Dendritic cell treated with granulocyte-macrophage colony-stimulating factor and Interleukin-4, amounts not matched to agents 40 ng/mL and 50 ng/mL, for 4 days (primary cell): ENCODE measurements around the gene UGT2A1.

Experiments
- H3K27ac Mint-ChIP-seq: one replicate; pipeline ENCODE4 v1.8.0; 2022; ENCODE audit warnings: mild to moderate bottlenecking, mixed read lengths
- H3K27me3 Mint-ChIP-seq: one replicate; pipeline ENCODE4 v1.8.0; 2022; ENCODE audit warnings: mild to moderate bottlenecking, mixed read lengths
- H3K36me3 Mint-ChIP-seq: one replicate; pipeline ENCODE4 v1.8.0; 2022; ENCODE audit warnings: low read depth, mixed read lengths
- H3K4me1 Mint-ChIP-seq: one replicate; pipeline ENCODE4 v1.8.0; 2022; ENCODE audit warnings: low read depth, mixed read lengths
- H3K4me3 Mint-ChIP-seq: one replicate; pipeline ENCODE4 v1.8.0; 2022; ENCODE audit warnings: mild to moderate bottlenecking, moderate library complexity, mixed read lengths
- H3K9me3 Mint-ChIP-seq: one replicate; pipeline ENCODE4 v1.8.0; 2022; ENCODE audit warnings: mixed read lengths
- intact Hi-C: fragments of 100-400 bp; cut with micrococcal nuclease; formaldehyde crosslinking; loops from one replicate; pipeline ENCODE4 v1.15.0; 2022

UGT2A1 gene

DNA sequence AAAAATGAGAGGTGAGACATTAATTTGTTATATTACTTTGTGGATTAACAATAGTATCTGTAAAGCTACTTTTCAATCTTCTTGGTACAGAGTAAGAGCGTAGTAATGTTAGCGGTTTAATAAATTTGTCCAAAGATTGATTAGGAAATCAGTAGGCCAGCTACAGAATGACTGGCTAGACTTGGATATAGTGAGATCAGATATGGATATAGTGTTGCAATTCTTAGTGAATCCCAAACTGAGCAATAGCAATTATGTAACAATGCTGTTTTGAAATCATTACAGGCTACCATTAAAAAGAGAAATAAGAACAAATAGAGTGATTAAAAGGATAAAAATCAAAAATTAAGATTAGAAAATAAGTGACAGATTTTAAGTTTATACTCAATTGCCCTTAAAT, 12.8 kb downstream of the UGT2A1 start:
- Mint-ChIP-seq H3K36me3 (no peaks in the 10 kb centered on the region), H3K9me3 (peaks cover 9% of the 10 kb centered on the region), H3K27ac (no peak overlapping the region), H3K27me3 (no peaks in the 10 kb centered on the region), H3K4me3 (no peak overlapping the region), H3K4me1 (no peaks in the 10 kb centered on the region)
- intact Hi-C loops, result no loop called here

DNA sequence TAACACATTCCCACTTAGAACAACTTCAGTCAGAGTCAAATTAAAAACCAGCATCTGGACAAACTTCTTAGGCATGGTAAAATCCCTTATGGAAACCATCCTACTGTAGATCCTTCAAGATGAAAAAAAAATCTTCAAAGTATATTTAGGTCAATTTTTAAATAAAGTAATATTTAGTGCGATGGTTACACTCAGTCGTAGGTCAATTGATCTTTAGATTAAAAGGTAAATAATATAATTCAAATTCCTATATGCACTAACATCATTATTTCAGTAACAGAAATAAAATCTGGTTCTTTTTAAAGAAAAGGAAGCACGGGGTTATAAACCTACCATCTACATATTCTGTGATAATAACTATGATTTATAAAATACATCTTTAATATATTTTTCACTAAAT, 13.5 kb downstream of the UGT2A1 start, which contains the start of gene UGT2A2:
TSS of gene UGT2A2 (minus strand) at position 101 of the 400 bp plus-strand sequence. CDS start at position 99, 2 bp downstream.
- Mint-ChIP-seq H3K4me3 (no peak within 1 kb of the TSS), H3K4me1 (no peaks in the 10 kb centered on the region), H3K9me3 (peaks cover 9% of the 10 kb centered on the region), H3K27me3 (no peaks in the 10 kb centered on the region), H3K36me3 (no peaks in the 10 kb centered on the region), H3K27ac (no peak within 1 kb of the TSS)
- intact Hi-C loops, result no loop called here

DNA sequence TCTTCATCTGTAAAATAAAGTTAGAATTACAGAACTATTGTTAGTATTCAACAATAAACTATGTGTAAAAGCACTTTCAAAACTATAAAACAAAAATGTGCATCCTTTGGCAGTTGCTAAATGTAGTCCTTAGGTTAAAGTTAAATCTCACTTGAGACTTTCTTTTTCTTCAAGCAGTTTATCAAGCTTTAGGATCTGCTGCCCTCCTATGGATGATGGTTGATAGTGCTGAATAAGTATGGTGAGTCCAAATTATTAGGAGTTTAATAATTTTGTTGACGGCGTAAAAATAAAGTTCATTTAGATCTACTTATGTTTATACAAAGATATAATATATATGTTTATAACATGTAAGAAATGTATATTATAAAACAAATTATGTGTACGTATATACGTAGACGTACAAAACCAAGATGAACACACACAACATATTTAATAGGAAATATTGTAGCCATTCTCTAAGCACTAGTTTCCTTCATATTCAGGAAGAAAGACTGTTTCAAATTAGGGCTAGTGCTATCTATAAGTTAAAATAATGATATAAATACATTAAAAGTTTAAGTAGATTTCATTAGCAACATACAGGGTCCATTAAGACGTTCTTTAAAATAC, 35.9 kb downstream of the UGT2A1 start:
- intact Hi-C loops, result no loop called here
- Mint-ChIP-seq H3K36me3 (no peaks in the 10 kb centered on the region), H3K4me3 (no peak overlapping the region), H3K27me3 (no peaks in the 10 kb centered on the region), H3K9me3 (no peaks in the 10 kb centered on the region), H3K27ac (no peak overlapping the region), H3K4me1 (no peaks in the 10 kb centered on the region)

DNA sequence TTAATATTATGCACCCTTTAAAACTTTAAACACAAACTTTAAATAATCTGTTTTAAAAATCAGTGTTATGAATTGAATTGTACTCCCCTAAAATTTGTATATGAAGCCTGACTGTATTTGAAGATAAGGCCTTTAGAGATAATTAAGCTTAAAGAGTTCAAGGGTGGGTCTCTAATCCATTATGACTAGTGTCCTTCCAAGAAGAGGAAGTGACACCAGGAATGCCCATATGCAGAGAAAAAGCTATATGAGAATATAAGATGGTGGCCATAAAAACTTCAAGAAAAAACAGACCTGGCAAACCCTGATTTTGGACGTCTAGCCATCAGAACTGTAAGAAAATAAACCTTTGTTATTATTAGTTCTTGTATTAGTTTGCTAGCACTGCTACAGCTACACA, 42.6 kb downstream of the UGT2A1 start:
- no peak overlapping the region for H3K4me3 Mint-ChIP-seq
- H3K4me1 Mint-ChIP-seq, result no peaks in the 10 kb centered on the region
- peaks cover 6% of the 10 kb centered on the region for H3K9me3 Mint-ChIP-seq
- H3K36me3 Mint-ChIP-seq, result no peaks in the 10 kb centered on the region
- intact Hi-C loops, result no loop called here
- H3K27me3 Mint-ChIP-seq, result no peaks in the 10 kb centered on the region
- no peak overlapping the region for H3K27ac Mint-ChIP-seq

DNA sequence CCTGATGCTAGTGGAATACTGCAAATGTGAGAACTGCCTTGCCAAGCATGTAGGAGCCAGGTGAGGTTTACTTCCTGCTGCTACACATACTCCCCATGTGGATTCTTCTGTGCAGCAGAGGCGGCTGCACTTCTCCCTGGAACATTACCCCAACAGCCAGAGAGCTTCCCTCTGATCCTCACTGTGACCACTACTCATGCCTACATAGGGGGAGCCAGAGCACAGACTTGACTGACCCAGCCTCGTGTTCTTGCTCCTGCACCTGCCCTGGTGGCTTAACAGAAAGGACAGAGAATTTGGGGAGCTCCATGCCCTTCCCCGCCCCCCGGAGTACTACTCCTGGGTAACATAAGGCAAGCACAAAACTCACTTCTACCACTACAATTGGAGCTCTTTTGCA, 52.0 kb downstream of the UGT2A1 start:
- intact Hi-C loops, result no loop called here

DNA sequence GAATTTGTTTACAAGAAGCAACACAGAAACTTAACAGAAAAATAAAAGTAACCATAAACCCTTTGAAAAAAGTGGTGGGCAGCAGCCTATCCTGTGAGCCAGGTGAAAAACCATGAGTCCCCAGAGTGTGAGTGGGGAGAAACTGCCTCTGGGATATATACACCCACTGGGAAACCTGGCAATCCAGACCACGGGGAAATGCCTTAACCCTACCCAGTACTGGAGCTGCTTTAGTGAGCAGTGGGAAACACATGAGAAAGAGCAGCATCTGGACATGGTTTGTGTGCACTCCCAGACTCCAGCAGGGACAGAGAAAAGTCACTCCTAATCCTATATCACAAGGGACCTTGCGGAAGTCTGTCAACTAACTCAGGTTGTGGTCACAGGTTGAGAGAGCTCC, 53.0 kb downstream of the UGT2A1 start:
- Mint-ChIP-seq H3K27me3 (no peaks in the 10 kb centered on the region), H3K36me3 (no peaks in the 10 kb centered on the region), H3K9me3 (peaks cover 2% of the 10 kb centered on the region), H3K4me1 (no peaks in the 10 kb centered on the region), H3K4me3 (no peak overlapping the region), H3K27ac (no peak overlapping the region)
- intact Hi-C loops, result no loop called here

More for the DNA sequence above, 52.0 kb downstream of the UGT2A1 start:
- no peaks in the 10 kb centered on the region for H3K4me1 Mint-ChIP-seq
- H3K36me3 Mint-ChIP-seq, result no peaks in the 10 kb centered on the region
- H3K27me3 Mint-ChIP-seq, result no peaks in the 10 kb centered on the region
- H3K9me3 Mint-ChIP-seq, result peaks cover 12% of the 10 kb centered on the region
- no peak overlapping the region for H3K27ac Mint-ChIP-seq
- H3K4me3 Mint-ChIP-seq, result no peak overlapping the region

DNA sequence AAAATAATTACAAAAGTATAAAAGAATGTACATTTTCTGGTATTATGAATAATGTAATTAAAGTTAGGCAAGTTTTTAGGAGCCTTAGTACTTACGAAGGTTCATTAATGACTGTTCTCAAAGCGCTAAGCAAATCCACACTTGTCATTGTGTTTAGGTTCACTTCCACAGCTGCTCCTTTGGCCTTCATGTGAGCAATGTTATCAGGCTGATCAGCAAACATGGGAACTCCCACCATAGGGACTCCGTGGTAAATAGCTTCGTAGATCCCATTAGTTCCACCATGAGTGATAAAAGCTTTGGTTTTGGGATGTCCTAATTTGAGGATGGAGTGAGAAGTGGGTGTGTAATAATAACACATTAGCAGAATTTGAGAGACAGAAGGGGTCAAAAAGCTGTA, 58.7 kb downstream of the UGT2A1 start:
- Mint-ChIP-seq H3K9me3 (no peaks in the 10 kb centered on the region), H3K27me3 (no peaks in the 10 kb centered on the region), H3K36me3 (no peaks in the 10 kb centered on the region), H3K4me1 (no peaks in the 10 kb centered on the region), H3K27ac (no peak overlapping the region), H3K4me3 (no peak overlapping the region)
- intact Hi-C loops, result no loop called here

DNA sequence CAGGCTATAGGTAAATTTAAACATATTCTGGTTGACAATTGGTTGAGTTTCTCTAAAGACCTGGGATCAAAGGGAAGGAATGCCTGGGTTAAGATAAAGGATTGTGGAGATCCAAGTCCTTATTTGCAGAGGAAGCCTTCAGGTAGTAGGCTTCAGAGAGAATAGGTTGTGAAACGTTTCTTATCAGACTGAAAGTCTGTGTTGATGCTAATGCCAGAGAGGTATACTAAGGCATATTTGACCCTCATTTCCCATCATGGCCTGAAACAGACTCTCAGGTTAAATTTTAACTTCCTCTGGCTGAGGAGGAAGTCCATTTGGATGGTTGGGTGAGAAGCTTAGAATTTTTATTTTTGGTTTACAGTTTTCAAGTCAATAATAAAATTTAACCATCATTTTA, 61.7 kb downstream of the UGT2A1 start:
- no peaks in the 10 kb centered on the region for H3K27me3 Mint-ChIP-seq

DNA sequence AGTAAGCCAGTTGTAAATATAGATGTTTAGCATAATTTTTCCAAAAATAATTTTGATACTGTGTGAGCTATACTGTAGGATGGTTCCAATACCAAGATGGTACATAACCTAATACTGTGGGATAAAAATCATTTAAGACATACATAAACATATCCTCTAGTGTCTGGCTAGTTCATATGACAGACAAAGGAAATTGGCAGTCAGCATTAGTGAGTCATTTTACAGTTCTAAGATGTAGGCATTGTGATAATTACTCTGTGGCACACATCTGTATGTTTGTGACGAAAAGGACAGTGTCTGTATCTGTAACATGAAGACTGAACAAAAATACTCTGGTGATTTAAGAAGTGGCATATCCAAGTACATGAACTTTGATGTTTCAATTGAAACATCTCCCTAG, 63.2 kb downstream of the UGT2A1 start:
- H3K36me3 Mint-ChIP-seq, result no peaks in the 10 kb centered on the region
- no peaks in the 10 kb centered on the region for H3K27me3 Mint-ChIP-seq
- H3K27ac Mint-ChIP-seq, result no peak overlapping the region
- H3K4me1 Mint-ChIP-seq, result no peaks in the 10 kb centered on the region
- H3K4me3 Mint-ChIP-seq, result no peak overlapping the region
- no peaks in the 10 kb centered on the region for H3K9me3 Mint-ChIP-seq
- intact Hi-C loops, result no loop called here

More for the DNA sequence above, 61.7 kb downstream of the UGT2A1 start:
- intact Hi-C loops, result no loop called here
- no peaks in the 10 kb centered on the region for H3K9me3 Mint-ChIP-seq
- H3K4me3 Mint-ChIP-seq, result no peak overlapping the region
- H3K27ac Mint-ChIP-seq, result no peak overlapping the region
- H3K4me1 Mint-ChIP-seq, result no peaks in the 10 kb centered on the region
- H3K36me3 Mint-ChIP-seq, result no peaks in the 10 kb centered on the region

DNA sequence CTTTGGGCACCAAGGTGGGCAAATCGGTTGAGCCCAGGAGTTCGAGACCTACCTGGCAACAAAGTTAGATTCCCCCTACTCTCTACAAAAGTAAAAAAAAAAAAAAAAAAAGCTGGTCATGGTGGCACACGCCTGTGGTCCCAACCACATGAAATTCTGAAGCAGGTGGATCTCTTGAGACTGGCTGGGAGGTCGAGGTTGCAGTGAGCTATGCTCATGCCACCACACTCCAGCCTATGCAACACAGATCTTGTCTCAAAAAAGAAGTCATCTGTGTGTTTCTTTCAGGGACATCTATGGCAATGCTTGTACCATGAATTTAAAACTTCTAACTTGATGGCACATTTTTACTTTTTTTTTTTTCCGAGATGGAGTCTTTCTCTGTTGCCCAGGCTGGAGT, 68.9 kb downstream of the UGT2A1 start:
- H3K4me1 Mint-ChIP-seq, result no peaks in the 10 kb centered on the region
- no peaks in the 10 kb centered on the region for H3K36me3 Mint-ChIP-seq
- intact Hi-C loops, result no loop called here
- no peak overlapping the region for H3K27ac Mint-ChIP-seq
- no peak overlapping the region for H3K4me3 Mint-ChIP-seq
- no peaks in the 10 kb centered on the region for H3K9me3 Mint-ChIP-seq
- no peaks in the 10 kb centered on the region for H3K27me3 Mint-ChIP-seq

DNA sequence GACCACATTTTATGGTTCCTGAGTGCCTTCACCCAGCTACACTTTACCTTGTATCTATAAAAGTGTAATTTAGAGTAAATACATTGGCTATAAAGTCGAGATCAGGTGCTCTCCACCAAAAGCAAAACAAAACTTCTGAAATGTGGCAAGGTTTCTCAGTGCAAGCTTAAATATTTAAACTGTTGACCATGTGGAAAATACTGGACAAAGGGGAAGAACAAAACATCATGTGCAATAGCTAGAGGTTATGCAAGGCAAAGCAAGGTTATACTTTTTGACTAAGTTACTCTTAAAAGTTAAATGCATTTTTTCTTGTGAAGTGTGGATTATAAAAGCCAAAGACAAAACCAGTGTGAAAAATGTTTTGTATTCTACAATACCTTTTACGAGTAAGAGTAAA, 69.5 kb downstream of the UGT2A1 start:
- H3K27ac Mint-ChIP-seq, result no peak overlapping the region
- H3K4me3 Mint-ChIP-seq, result no peak overlapping the region
- H3K9me3 Mint-ChIP-seq, result no peaks in the 10 kb centered on the region
- H3K4me1 Mint-ChIP-seq, result no peaks in the 10 kb centered on the region
- no peaks in the 10 kb centered on the region for H3K27me3 Mint-ChIP-seq
- intact Hi-C loops, result no loop called here
- no peaks in the 10 kb centered on the region for H3K36me3 Mint-ChIP-seq

DNA sequence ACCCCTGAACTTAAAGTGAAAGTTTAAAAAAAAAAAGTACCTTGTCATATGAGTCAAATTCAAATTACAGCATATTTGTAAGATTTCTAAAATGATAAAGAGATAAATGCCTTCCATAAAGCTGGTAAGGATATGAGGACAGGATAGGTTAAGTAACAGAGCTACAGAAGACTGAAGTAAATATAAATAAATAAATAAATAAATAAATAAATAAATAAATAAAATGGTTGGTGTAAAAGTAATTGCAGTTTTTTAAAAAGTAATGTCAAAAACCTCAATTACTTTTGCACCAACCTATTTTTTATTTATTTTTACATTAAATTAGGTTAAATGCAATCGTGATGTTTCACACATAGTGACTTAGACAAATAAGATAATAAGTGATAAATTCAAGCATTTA, 75.8 kb downstream of the UGT2A1 start:
- Mint-ChIP-seq H3K36me3 (no peaks in the 10 kb centered on the region), H3K9me3 (no peaks in the 10 kb centered on the region), H3K4me1 (no peaks in the 10 kb centered on the region), H3K4me3 (no peak overlapping the region), H3K27ac (no peak overlapping the region), H3K27me3 (no peaks in the 10 kb centered on the region)
- intact Hi-C loops, result no loop called here

DNA sequence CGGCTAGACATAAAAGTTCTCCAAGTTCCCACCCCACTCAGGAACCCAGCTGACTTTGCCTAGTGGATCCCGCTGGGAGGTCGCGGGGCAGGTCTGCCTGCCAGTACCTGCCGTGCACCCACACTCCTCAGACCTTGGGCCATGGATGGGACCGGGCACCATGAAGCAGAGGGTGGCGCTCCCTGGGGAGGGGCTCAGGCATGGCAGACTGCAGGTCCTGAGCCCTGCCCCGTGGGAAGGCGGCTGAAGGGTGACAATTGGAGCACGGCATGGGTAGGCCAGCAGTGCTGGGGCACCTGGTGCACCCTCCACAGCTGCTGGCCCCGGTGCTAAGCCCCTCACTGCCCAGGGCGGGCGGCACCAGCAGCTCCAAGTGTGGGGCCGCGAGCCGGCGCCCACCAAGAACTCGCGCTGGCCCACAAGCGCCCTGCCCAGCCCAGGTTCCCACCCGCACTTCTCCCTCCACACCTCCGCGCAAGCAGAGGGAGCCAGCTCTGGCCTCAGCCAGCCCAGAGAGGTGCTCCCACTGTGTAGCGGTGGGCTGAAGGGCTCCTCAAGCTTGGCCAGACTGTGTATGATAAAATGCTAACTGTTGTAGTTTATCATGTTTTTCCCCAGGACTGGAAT, 76.7 kb downstream of the UGT2A1 start:
- H3K9me3 Mint-ChIP-seq, result no peaks in the 10 kb centered on the region
- no peaks in the 10 kb centered on the region for H3K36me3 Mint-ChIP-seq
- no peaks in the 10 kb centered on the region for H3K4me1 Mint-ChIP-seq
- intact Hi-C loops, result no loop called here
- H3K27me3 Mint-ChIP-seq, result no peaks in the 10 kb centered on the region
- no peak overlapping the region for H3K4me3 Mint-ChIP-seq
- no peak overlapping the region for H3K27ac Mint-ChIP-seq

DNA sequence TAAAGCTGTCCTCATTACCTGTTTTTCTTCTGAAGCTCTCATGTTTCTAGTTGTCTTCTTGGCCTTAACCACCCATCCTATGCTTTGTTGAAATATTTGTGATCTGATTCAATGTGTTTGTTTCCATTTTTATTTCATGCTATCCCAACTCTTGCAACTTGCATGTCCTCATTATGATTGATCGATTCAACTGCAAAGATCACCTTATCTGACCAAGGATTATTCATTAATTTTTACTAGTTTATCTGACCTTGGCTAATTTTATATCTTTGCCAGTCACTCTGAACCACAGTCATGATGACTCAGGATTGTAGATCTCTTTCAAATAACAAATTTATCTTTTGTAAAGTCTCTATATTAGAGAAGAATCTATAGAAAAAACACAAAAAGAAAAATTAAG, 84.3 kb downstream of the UGT2A1 start:
- no peaks in the 10 kb centered on the region for H3K4me1 Mint-ChIP-seq
- no peak overlapping the region for H3K4me3 Mint-ChIP-seq
- no peaks in the 10 kb centered on the region for H3K36me3 Mint-ChIP-seq
- no peaks in the 10 kb centered on the region for H3K27me3 Mint-ChIP-seq
- H3K27ac Mint-ChIP-seq, result no peak overlapping the region
- intact Hi-C loops, result no loop called here
- H3K9me3 Mint-ChIP-seq, result no peaks in the 10 kb centered on the region

DNA sequence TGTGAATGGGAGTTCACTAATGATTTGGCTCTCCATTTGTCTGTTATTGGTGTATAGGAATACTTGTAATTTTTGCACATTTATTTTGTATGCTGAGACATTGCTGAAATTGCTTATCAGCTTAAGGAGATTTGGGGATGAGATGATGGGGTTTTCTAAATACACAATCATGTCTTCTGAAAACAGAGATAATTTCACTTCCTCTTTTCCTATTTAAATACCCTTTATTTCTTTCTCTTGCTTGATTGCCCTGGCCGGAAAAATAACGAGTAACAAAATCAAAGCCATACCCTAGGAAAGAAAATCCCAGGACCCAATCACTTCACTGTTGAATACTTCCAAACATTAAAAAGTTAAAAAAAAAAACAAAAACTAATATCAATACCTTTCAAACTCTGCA, 89.6 kb downstream of the UGT2A1 start:
- Mint-ChIP-seq H3K9me3 (peaks cover 7% of the 10 kb centered on the region), H3K27ac (no peak overlapping the region), H3K27me3 (no peaks in the 10 kb centered on the region), H3K4me3 (no peak overlapping the region), H3K4me1 (no peaks in the 10 kb centered on the region), H3K36me3 (no peaks in the 10 kb centered on the region)
- intact Hi-C loops, result no loop called here
